GM12878 (cell line): ENCODE measurements around the gene SNN. TPM values are rescaled to one million over a fixed set of nuclear protein-coding genes. Genes with fewer than 3 reads are reported as not detected.

Experiments used
- CBFB ChIP-seq: IDR thresholded peaks from 2 replicates; pipeline ENCODE4 v1.6.1; 2016; ENCODE audit warnings: antibody characterized with exemption, low read depth
- CEBPB ChIP-seq, 2 experiments: fragments of 150-350 bp in 1 of 2; IDR thresholded peaks; 2 replicates each; pipeline ENCODE4 v1.6.1; 2012 to 2014; ENCODE audit warnings: low read depth in 2 of 2, low read length in 2 of 2, borderline replicate concordance in 1 of 2, inconsistent platforms in 1 of 2
- MEF2B ChIP-seq: fragments of 450-650 bp; IDR thresholded peaks from 2 replicates; pipeline ENCODE4 v1.6.1; 2018; ENCODE audit warnings: mild to moderate bottlenecking, moderate library complexity; ENCODE audit not compliant: partially characterized antibody, poor library complexity, severe bottlenecking
- MTA2 ChIP-seq: fragments of 450-650 bp; IDR thresholded peaks from 2 replicates; pipeline ENCODE4 v1.6.1; 2016; ENCODE audit warnings: low read depth, mild to moderate bottlenecking, moderate library complexity
- MXI1 ChIP-seq: fragments of 150-350 bp; IDR thresholded peaks from 2 replicates; pipeline ENCODE4 v1.6.1; 2011; ENCODE audit warnings: low read depth, mild to moderate bottlenecking, inconsistent platforms, low read length, improper control_type of control experiment
- ZSCAN29 ChIP-seq: fragments of 450-650 bp; IDR thresholded peaks from 2 replicates; pipeline ENCODE4 v1.6.1; 2017; ENCODE audit warnings: mild to moderate bottlenecking, moderate library complexity
- polyA plus RNA-seq, 11 experiments: library from polyadenylated mRNA; depleted of rRNA in 4 of 11; unstranded in 6 of 11; stranded (reverse) in 5 of 11; fragments of >200 nt; fragmentation: Nextera tagmentation in 4 of 11; fragmentation: Illumina TruSeq in 1 of 11; extraction: Ambion mirVana in 4 of 11; extraction: Trizol in 1 of 11; gene quantifications; 1 replicate in 1 of 11; 2 replicates in 10 of 11; pipeline versions ENCODE4 v1.2.1 to v1.2.3, GENCODE V29; 2011 to 2016; ENCODE audit warnings: inconsistent platforms in 2 of 11, missing spikeins in 2 of 11, low read depth in 1 of 11
- total RNA-seq, 4 experiments: library from RNA; depleted of rRNA in 3 of 4; stranded (reverse); fragments of >200 nt in 3 of 4; fragmentation: Illumina TruSeq in 1 of 4; extraction: Trizol in 1 of 4; gene quantifications; 2 replicates each; pipeline versions ENCODE4 v1.2.1 to v1.2.3, GENCODE V29; 2013 to 2021
- TF ChIP-seq, protein P1 (sequence below): fragments of 450-650 bp; IDR thresholded peaks from 2 replicates; pipeline ENCODE4 v1.6.1; 2017; ENCODE audit warnings: borderline replicate concordance
- TF ChIP-seq, protein P2 (sequence below): IDR thresholded peaks from 2 replicates; pipeline ENCODE4 v1.6.1; 2011; ENCODE audit warnings: borderline replicate concordance, low read depth, mild to moderate bottlenecking, moderate library complexity, low read length; ENCODE audit not compliant: insufficient read depth, poor library complexity, severe bottlenecking
- TF ChIP-seq, protein P3 (sequence below): IDR thresholded peaks from 2 replicates; pipeline ENCODE4 v1.6.1; 2012; ENCODE audit warnings: improper control_type of control experiment, low read depth, low read length; ENCODE audit not compliant: insufficient replicate concordance
- TF ChIP-seq, protein P4 (sequence below): fragments of 450-650 bp; IDR thresholded peaks from 2 replicates; pipeline ENCODE4 v1.6.1; 2016; ENCODE audit warnings: mild to moderate bottlenecking
- TF ChIP-seq, protein P5 (sequence below): fragments of 150-350 bp; IDR thresholded peaks from 2 replicates; pipeline ENCODE4 v1.6.1; 2016; ENCODE audit warnings: low read depth, low read length
- TF ChIP-seq, protein P6 (sequence below): fragments of 450-650 bp; IDR thresholded peaks from 2 replicates; pipeline ENCODE4 v1.6.1; 2016; ENCODE audit warnings: mild to moderate bottlenecking

Gene SNN
- total and polyA plus RNA-seq, 10 of the 15 experiments (the other 5 are each of a cell fraction or from before 2014, with no cell fraction given): 2.2 to 43.4 (median 27.8) TPM

DNA sequence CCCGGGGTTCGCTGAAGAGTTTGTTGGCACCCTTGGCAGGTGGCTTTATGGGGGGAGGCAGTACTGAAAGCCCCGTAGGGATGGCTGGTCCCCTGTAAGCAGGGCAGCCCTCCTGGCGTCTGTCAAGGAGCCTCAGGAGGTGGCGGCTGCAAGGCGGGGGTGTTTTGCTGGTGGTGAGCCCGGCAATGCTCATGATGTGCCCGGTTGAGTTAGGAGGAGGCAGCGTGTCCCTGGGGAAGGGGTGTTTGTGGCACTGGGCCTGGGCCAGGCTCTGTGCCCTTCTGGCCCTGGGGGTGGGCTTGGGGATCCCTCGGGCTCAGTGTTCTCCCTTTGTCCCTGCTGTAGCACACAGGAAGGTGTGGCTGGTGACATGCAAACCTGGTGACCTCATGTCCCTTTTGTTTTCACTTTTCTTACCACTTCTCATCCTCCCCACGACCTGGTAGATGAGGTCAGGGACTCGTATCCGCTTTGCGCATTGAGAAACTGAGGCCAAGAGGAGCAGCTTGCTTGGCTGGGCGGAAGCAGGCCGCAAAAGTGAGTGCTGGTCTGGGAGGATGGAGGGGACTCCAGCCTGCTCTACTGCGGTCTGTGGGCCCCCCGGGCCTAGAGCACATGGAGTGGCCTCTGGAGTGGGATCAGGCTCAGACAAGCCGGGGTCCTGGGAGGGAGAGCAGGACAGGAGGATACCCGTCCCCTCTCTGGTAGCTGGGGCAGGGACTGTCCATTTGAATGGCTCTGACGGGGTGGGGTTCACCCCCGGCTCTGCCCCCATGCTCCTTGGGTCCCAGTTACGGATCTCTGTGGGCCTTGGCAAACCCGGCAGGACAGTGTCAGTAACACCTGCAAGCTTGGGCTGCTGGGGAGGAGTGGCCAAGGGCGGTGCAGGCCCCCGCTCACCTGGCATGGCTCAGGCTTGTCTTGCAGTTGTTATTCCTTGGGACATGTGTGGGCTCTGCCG lies 2.2 kb downstream of the SNN start (continued):
- TF ChIP-seq, protein P1, sequence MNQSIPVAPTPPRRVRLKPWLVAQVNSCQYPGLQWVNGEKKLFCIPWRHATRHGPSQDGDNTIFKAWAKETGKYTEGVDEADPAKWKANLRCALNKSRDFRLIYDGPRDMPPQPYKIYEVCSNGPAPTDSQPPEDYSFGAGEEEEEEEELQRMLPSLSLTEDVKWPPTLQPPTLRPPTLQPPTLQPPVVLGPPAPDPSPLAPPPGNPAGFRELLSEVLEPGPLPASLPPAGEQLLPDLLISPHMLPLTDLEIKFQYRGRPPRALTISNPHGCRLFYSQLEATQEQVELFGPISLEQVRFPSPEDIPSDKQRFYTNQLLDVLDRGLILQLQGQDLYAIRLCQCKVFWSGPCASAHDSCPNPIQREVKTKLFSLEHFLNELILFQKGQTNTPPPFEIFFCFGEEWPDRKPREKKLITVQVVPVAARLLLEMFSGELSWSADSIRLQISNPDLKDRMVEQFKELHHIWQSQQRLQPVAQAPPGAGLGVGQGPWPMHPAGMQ: no peak
- TF ChIP-seq CBFB (no peak), ZSCAN29 (no peak), MTA2 (no peak), MEF2B (no peak), MXI1 (no peak), CEBPB (IDR thresholded peaks at IDR 0.05; ENCODE audit: borderline replicate concordance in 1 of 2, low read depth in 2 of 2, low read length in 2 of 2) (no peak)
- TF ChIP-seq, protein P2, sequence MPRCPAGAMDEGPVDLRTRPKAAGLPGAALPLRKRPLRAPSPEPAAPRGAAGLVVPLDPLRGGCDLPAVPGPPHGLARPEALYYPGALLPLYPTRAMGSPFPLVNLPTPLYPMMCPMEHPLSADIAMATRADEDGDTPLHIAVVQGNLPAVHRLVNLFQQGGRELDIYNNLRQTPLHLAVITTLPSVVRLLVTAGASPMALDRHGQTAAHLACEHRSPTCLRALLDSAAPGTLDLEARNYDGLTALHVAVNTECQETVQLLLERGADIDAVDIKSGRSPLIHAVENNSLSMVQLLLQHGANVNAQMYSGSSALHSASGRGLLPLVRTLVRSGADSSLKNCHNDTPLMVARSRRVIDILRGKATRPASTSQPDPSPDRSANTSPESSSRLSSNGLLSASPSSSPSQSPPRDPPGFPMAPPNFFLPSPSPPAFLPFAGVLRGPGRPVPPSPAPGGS: peak; percentile 36
- TF ChIP-seq, protein P3, sequence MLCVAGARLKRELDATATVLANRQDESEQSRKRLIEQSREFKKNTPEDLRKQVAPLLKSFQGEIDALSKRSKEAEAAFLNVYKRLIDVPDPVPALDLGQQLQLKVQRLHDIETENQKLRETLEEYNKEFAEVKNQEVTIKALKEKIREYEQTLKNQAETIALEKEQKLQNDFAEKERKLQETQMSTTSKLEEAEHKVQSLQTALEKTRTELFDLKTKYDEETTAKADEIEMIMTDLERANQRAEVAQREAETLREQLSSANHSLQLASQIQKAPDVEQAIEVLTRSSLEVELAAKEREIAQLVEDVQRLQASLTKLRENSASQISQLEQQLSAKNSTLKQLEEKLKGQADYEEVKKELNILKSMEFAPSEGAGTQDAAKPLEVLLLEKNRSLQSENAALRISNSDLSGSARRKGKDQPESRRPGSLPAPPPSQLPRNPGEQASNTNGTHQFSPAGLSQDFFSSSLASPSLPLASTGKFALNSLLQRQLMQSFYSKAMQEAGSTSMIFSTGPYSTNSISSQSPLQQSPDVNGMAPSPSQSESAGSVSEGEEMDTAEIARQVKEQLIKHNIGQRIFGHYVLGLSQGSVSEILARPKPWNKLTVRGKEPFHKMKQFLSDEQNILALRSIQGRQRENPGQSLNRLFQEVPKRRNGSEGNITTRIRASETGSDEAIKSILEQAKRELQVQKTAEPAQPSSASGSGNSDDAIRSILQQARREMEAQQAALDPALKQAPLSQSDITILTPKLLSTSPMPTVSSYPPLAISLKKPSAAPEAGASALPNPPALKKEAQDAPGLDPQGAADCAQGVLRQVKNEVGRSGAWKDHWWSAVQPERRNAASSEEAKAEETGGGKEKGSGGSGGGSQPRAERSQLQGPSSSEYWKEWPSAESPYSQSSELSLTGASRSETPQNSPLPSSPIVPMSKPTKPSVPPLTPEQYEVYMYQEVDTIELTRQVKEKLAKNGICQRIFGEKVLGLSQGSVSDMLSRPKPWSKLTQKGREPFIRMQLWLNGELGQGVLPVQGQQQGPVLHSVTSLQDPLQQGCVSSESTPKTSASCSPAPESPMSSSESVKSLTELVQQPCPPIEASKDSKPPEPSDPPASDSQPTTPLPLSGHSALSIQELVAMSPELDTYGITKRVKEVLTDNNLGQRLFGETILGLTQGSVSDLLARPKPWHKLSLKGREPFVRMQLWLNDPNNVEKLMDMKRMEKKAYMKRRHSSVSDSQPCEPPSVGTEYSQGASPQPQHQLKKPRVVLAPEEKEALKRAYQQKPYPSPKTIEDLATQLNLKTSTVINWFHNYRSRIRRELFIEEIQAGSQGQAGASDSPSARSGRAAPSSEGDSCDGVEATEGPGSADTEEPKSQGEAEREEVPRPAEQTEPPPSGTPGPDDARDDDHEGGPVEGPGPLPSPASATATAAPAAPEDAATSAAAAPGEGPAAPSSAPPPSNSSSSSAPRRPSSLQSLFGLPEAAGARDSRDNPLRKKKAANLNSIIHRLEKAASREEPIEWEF: no peak
- TF ChIP-seq, protein P4, sequence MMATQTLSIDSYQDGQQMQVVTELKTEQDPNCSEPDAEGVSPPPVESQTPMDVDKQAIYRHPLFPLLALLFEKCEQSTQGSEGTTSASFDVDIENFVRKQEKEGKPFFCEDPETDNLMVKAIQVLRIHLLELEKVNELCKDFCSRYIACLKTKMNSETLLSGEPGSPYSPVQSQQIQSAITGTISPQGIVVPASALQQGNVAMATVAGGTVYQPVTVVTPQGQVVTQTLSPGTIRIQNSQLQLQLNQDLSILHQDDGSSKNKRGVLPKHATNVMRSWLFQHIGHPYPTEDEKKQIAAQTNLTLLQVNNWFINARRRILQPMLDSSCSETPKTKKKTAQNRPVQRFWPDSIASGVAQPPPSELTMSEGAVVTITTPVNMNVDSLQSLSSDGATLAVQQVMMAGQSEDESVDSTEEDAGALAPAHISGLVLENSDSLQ: no peak
- TF ChIP-seq, protein P5, sequence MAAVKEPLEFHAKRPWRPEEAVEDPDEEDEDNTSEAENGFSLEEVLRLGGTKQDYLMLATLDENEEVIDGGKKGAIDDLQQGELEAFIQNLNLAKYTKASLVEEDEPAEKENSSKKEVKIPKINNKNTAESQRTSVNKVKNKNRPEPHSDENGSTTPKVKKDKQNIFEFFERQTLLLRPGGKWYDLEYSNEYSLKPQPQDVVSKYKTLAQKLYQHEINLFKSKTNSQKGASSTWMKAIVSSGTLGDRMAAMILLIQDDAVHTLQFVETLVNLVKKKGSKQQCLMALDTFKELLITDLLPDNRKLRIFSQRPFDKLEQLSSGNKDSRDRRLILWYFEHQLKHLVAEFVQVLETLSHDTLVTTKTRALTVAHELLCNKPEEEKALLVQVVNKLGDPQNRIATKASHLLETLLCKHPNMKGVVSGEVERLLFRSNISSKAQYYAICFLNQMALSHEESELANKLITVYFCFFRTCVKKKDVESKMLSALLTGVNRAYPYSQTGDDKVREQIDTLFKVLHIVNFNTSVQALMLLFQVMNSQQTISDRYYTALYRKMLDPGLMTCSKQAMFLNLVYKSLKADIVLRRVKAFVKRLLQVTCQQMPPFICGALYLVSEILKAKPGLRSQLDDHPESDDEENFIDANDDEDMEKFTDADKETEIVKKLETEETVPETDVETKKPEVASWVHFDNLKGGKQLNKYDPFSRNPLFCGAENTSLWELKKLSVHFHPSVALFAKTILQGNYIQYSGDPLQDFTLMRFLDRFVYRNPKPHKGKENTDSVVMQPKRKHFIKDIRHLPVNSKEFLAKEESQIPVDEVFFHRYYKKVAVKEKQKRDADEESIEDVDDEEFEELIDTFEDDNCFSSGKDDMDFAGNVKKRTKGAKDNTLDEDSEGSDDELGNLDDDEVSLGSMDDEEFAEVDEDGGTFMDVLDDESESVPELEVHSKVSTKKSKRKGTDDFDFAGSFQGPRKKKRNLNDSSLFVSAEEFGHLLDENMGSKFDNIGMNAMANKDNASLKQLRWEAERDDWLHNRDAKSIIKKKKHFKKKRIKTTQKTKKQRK: no peak
- TF ChIP-seq, protein P6, sequence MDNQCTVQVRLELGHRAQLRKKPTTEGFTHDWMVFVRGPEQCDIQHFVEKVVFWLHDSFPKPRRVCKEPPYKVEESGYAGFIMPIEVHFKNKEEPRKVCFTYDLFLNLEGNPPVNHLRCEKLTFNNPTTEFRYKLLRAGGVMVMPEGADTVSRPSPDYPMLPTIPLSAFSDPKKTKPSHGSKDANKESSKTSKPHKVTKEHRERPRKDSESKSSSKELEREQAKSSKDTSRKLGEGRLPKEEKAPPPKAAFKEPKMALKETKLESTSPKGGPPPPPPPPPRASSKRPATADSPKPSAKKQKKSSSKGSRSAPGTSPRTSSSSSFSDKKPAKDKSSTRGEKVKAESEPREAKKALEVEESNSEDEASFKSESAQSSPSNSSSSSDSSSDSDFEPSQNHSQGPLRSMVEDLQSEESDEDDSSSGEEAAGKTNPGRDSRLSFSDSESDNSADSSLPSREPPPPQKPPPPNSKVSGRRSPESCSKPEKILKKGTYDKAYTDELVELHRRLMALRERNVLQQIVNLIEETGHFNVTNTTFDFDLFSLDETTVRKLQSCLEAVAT: no peak; the same call in 1 of the 2 replicates
